Measurements from ENCODE around the gene HMG20A.

DNA sequence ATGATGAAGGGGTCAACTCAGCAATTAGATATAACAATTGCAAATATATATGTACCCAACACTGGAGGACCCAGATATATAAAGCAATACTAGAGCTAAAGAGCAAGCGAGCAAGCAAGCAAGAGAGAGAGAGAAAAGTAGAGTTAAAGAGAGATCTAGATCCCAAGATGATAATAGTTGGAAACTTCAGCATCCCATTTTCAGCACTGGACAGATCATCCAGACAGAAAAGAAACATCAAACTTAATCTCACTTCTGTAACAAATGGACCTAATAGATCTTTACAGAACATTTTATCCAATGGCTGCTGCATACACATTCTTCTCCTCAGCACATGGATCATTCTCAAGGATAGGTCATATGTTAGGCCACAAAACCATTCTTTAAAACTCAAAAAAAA is 24.0 kb upstream of the HMG20A start:
- TF ChIP-seq, protein P1, sequence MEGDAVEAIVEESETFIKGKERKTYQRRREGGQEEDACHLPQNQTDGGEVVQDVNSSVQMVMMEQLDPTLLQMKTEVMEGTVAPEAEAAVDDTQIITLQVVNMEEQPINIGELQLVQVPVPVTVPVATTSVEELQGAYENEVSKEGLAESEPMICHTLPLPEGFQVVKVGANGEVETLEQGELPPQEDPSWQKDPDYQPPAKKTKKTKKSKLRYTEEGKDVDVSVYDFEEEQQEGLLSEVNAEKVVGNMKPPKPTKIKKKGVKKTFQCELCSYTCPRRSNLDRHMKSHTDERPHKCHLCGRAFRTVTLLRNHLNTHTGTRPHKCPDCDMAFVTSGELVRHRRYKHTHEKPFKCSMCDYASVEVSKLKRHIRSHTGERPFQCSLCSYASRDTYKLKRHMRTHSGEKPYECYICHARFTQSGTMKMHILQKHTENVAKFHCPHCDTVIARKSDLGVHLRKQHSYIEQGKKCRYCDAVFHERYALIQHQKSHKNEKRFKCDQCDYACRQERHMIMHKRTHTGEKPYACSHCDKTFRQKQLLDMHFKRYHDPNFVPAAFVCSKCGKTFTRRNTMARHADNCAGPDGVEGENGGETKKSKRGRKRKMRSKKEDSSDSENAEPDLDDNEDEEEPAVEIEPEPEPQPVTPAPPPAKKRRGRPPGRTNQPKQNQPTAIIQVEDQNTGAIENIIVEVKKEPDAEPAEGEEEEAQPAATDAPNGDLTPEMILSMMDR (IDR thresholded peaks at IDR 0.05) = no peak
- no peak for TF ChIP-seq POLR2A (IDR thresholded peaks at IDR 0.05)
- TF ChIP-seq POLR2AphosphoS5 (IDR thresholded peaks at IDR 0.05) = no peak
- TF ChIP-seq EP300 (IDR thresholded peaks at IDR 0.05) = no peak
